GM23338 (cell line): ENCODE measurements around the gene FAM110C. TPM values are rescaled to one million over a fixed set of nuclear protein-coding genes. Genes with fewer than 3 reads are reported as not detected.

Experiments used
- ATAC-seq: fragments of 200-7000 bp; cut with Tn5 transposase; 3 replicates; pipeline ENCODE4 v1.9.1; 2020
- DNase-seq: peaks from one replicate; pipeline ENCODE4 v3.0.0-alpha.2; 2015; ENCODE audit warnings: low spot score
- H2AFZ ChIP-seq: fragments of 200-600 bp; sonication (generic); 2 replicates; pipeline ENCODE4 v1.8.0; 2016; ENCODE audit warnings: antibody characterized with exemption, mild to moderate bottlenecking, moderate library complexity
- H3F3A ChIP-seq: fragments of 200-600 bp; sonication (generic); replicated peaks from 2 replicates; pipeline ENCODE4 v1.8.0; 2017; ENCODE audit warnings: antibody characterized with exemption, mixed run types, low read depth
- H3K27ac ChIP-seq: fragments of 200-600 bp; sonication (generic); 2 replicates; pipeline ENCODE4 v1.6.1; 2016; ENCODE audit warnings: low read depth
- H3K27me3 ChIP-seq: fragments of 200-600 bp; sonication (generic); 2 replicates; pipeline ENCODE4 v1.8.0; 2016; ENCODE audit warnings: mild to moderate bottlenecking, mixed run types, moderate library complexity; ENCODE audit not compliant: insufficient read depth
- H3K36me3 ChIP-seq: fragments of 200-600 bp; sonication (generic); 2 replicates; pipeline ENCODE4 v1.8.0; 2016; ENCODE audit warnings: mild to moderate bottlenecking; ENCODE audit not compliant: insufficient read depth
- H3K4me1 ChIP-seq: fragments of 200-600 bp; sonication (generic); 2 replicates; pipeline ENCODE4 v1.8.0; 2016; ENCODE audit warnings: mild to moderate bottlenecking, moderate library complexity; ENCODE audit not compliant: insufficient read depth
- H3K4me2 ChIP-seq: fragments of 200-600 bp; sonication (generic); 2 replicates; pipeline ENCODE4 v1.7.1; 2017; ENCODE audit warnings: mixed run types
- H3K4me3 ChIP-seq: fragments of 200-600 bp; sonication (generic); 2 replicates; pipeline ENCODE4 v1.6.1; 2016; ENCODE audit warnings: mixed run types
- H3K79me2 ChIP-seq: fragments of 200-600 bp; sonication (generic); replicated peaks from 2 replicates; pipeline ENCODE4 v1.8.0; 2017; ENCODE audit warnings: mild to moderate bottlenecking; ENCODE audit not compliant: insufficient read depth
- H3K9me2 ChIP-seq: fragments of 200-600 bp; sonication (generic); 2 replicates; pipeline ENCODE4 v1.8.0; 2017; ENCODE audit not compliant: insufficient read depth
- H4K20me1 ChIP-seq: fragments of 200-600 bp; sonication (generic); replicated peaks from 2 replicates; pipeline ENCODE4 v1.8.0; 2017; ENCODE audit warnings: mild to moderate bottlenecking; ENCODE audit not compliant: insufficient read depth
- H3K27ac Mint-ChIP-seq: 2 replicates; pipeline ENCODE4 v1.8.0; 2020; ENCODE audit warnings: inconsistent platforms, mild to moderate bottlenecking, moderate library complexity, mixed read lengths
- H3K27me3 Mint-ChIP-seq: 3 replicates; pipeline ENCODE4 v1.8.0; 2022; ENCODE audit warnings: low read depth, mild to moderate bottlenecking, moderate library complexity, mixed read lengths, inconsistent platforms; ENCODE audit not compliant: insufficient read depth, poor library complexity
- H3K36me3 Mint-ChIP-seq: 3 replicates; pipeline ENCODE4 v1.8.0; 2021; ENCODE audit warnings: low read depth, mild to moderate bottlenecking, inconsistent platforms, moderate library complexity, mixed read lengths
- H3K4me1 Mint-ChIP-seq: 3 replicates; pipeline ENCODE4 v1.8.0; 2020; ENCODE audit warnings: mild to moderate bottlenecking, inconsistent platforms, mixed read lengths
- H3K4me3 Mint-ChIP-seq: 3 replicates; pipeline ENCODE4 v1.8.0; 2021; ENCODE audit warnings: moderate library complexity, mild to moderate bottlenecking, inconsistent platforms, mixed read lengths
- H3K9me3 Mint-ChIP-seq: 3 replicates; pipeline ENCODE4 v1.8.0; 2020; ENCODE audit warnings: moderate library complexity, mild to moderate bottlenecking, inconsistent platforms, mixed read lengths
- ETS1 ChIP-seq: IDR thresholded peaks from 2 replicates; pipeline ENCODE4 v1.6.1; 2016; ENCODE audit warnings: antibody characterized with exemption
- EZH2 ChIP-seq: fragments of 200-600 bp; sonication (generic); IDR thresholded peaks from one replicate; pipeline ENCODE4 v1.8.0; 2017; ENCODE audit warnings: antibody characterized with exemption, mild to moderate bottlenecking, low read depth; ENCODE audit not compliant: unreplicated experiment
- EZH2phosphoT487 ChIP-seq: fragments of 200-600 bp; sonication (generic); IDR thresholded peaks from one replicate; pipeline ENCODE4 v1.8.1; 2018; ENCODE audit warnings: antibody characterized with exemption; ENCODE audit not compliant: unreplicated experiment
- JUNB ChIP-seq: IDR thresholded peaks from one replicate; pipeline ENCODE4 v1.6.1; 2016; ENCODE audit warnings: antibody characterized with exemption; ENCODE audit not compliant: unreplicated experiment
- NANOG ChIP-seq: IDR thresholded peaks from 2 replicates; pipeline ENCODE4 v1.6.1; 2016; ENCODE audit warnings: antibody characterized with exemption, borderline replicate concordance
- STAT1 ChIP-seq: IDR thresholded peaks from one replicate; pipeline ENCODE4 v1.6.1; 2016; ENCODE audit warnings: antibody characterized with exemption; ENCODE audit not compliant: unreplicated experiment
- ZNF331 ChIP-seq: fragments of 250-450 bp; sonication (Bioruptor Pico); IDR thresholded peaks from 2 replicates; pipeline ENCODE4 v1.5.0; 2020; ENCODE audit warnings: low read depth, mild to moderate bottlenecking, moderate library complexity
- polyA plus RNA-seq: library from polyadenylated mRNA; unstranded; fragments of >200 nt; fragmentation: Nextera tagmentation; extraction: Ambion mirVana; gene quantifications from 2 replicates; pipeline ENCODE4 v1.2.1, GENCODE V29; 2016
- total RNA-seq: library from RNA; depleted of rRNA; stranded (reverse); fragments of >200 nt; shearing (Covaris generic); gene quantifications from 2 replicates; pipeline ENCODE4 v1.2.3, GENCODE V29; 2014
- TF ChIP-seq, protein P1 (sequence below): fragments of 250-450 bp; sonication (Bioruptor Pico); IDR thresholded peaks from 2 replicates; pipeline ENCODE4 v1.5.0; 2020; ENCODE audit warnings: mild to moderate bottlenecking, moderate library complexity

FAM110C gene
- total and polyA plus RNA-seq, 2 experiments from 2014 or later, result 7.9 to 20.9 TPM

GRCh38 chr2:90645-91312, 44.5 kb upstream of the FAM110C start (continued):
- TF ChIP-seq, protein P1, sequence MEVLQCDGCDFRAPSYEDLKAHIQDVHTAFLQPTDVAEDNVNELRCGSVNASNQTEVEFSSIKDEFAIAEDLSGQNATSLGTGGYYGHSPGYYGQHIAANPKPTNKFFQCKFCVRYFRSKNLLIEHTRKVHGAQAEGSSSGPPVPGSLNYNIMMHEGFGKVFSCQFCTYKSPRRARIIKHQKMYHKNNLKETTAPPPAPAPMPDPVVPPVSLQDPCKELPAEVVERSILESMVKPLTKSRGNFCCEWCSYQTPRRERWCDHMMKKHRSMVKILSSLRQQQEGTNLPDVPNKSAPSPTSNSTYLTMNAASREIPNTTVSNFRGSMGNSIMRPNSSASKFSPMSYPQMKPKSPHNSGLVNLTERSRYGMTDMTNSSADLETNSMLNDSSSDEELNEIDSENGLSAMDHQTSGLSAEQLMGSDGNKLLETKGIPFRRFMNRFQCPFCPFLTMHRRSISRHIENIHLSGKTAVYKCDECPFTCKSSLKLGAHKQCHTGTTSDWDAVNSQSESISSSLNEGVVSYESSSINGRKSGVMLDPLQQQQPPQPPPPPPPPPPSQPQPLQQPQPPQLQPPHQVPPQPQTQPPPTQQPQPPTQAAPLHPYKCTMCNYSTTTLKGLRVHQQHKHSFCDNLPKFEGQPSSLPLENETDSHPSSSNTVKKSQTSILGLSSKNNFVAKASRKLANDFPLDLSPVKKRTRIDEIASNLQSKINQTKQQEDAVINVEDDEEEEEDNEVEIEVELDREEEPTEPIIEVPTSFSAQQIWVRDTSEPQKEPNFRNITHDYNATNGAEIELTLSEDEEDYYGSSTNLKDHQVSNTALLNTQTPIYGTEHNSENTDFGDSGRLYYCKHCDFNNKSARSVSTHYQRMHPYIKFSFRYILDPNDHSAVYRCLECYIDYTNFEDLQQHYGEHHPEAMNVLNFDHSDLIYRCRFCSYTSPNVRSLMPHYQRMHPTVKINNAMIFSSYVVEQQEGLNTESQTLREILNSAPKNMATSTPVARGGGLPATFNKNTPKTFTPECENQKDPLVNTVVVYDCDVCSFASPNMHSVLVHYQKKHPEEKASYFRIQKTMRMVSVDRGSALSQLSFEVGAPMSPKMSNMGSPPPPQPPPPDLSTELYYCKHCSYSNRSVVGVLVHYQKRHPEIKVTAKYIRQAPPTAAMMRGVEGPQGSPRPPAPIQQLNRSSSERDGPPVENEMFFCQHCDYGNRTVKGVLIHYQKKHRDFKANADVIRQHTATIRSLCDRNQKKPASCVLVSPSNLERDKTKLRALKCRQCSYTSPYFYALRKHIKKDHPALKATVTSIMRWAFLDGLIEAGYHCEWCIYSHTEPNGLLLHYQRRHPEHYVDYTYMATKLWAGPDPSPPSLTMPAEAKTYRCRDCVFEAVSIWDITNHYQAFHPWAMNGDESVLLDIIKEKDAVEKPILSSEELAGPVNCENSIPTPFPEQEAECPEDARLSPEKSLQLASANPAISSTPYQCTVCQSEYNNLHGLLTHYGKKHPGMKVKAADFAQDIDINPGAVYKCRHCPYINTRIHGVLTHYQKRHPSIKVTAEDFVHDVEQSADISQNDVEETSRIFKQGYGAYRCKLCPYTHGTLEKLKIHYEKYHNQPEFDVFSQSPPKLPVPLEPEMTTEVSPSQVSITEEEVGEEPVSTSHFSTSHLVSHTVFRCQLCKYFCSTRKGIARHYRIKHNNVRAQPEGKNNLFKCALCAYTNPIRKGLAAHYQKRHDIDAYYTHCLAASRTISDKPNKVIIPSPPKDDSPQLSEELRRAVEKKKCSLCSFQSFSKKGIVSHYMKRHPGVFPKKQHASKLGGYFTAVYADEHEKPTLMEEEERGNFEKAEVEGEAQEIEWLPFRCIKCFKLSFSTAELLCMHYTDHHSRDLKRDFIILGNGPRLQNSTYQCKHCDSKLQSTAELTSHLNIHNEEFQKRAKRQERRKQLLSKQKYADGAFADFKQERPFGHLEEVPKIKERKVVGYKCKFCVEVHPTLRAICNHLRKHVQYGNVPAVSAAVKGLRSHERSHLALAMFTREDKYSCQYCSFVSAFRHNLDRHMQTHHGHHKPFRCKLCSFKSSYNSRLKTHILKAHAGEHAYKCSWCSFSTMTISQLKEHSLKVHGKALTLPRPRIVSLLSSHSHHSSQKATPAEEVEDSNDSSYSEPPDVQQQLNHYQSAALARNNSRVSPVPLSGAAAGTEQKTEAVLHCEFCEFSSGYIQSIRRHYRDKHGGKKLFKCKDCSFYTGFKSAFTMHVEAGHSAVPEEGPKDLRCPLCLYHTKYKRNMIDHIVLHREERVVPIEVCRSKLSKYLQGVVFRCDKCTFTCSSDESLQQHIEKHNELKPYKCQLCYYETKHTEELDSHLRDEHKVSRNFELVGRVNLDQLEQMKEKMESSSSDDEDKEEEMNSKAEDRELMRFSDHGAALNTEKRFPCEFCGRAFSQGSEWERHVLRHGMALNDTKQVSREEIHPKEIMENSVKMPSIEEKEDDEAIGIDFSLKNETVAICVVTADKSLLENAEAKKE (CRISPR knock-in tag), result no peak
- no peak for TF ChIP-seq EZH2phosphoT487
- TF ChIP-seq EZH2, result no peak

DNA sequence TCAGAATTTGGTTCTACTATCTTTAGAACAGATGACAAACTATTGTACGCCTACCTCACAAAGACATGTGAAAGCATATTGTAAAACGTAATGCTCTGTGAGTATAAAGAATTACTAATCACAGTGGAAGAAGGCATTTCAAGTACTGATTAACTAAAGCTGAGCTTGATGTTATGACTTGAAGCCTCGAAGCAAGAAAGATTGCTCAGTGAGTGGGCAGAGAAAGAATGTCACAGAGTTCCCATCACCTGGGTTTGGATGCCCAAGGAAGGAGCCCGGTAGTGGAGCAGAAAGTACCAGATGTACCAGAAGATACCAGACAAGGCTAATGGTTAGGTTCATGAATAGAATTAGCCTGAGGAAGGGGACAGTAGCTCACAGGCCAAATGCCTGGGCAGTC, 39.5 kb upstream of the FAM110C start:
- Histone ChIP-seq H4K20me1 (no peaks in the 10 kb centered on the region), H3K27ac (no peak overlapping the region), H3K4me1 (peaks cover 10% of the 10 kb centered on the region), H3K9me2 (no peaks in the 10 kb centered on the region), H3K36me3 (no peaks in the 10 kb centered on the region), H3K79me2 (no peaks in the 10 kb centered on the region), H3K27me3 (no peaks in the 10 kb centered on the region), H3K4me3 (no peak overlapping the region), H2AFZ (0 out of 2 replicates have a peak overlapping the region, but pooled peaks have one; percentile 25), H3F3A (no peaks in the 10 kb centered on the region), H3K4me2 (no peak overlapping the region)
- Mint-ChIP-seq H3K36me3 (peaks cover 8% of the 10 kb centered on the region), H3K4me1 (peaks cover 19% of the 10 kb centered on the region), H3K4me3 (no peak overlapping the region), H3K27ac (no peak overlapping the region), H3K27me3 (no peaks in the 10 kb centered on the region), H3K9me3 (peaks cover 9% of the 10 kb centered on the region)
- DNase-seq, result no peak
- no peak for ATAC-seq
- no peak for TF ChIP-seq ZNF331 (CRISPR knock-in tag)
- no peak for TF ChIP-seq STAT1
- no peak for TF ChIP-seq EZH2phosphoT487
- no peak for TF ChIP-seq ETS1
- no peak for TF ChIP-seq NANOG
- no peak for TF ChIP-seq JUNB
- TF ChIP-seq, protein P1 (CRISPR knock-in tag), result no peak
